NT2/D1 (cell line): ENCODE measurements around the gene PLA2G4A.

Source experiments
- SUZ12 ChIP-seq: IDR thresholded peaks from 2 replicates; pipeline ENCODE4 v1.6.1; 2011; ENCODE audit not compliant: insufficient read length, insufficient read depth; ENCODE audit errors: extremely low read depth
- ZNF274 ChIP-seq: IDR thresholded peaks from 2 replicates; pipeline ENCODE4 v1.6.1; 2011; ENCODE audit warnings: mild to moderate bottlenecking, low read depth, low read length

GRCh38 chr1:186804679-186805078 is 24.1 kb upstream of the PLA2G4A start:
- TF ChIP-seq SUZ12 (no peak), ZNF274 (no peak)
